AG04450 (cell line): ENCODE results near the gene BRI3. TPM values are rescaled to one million over a fixed set of nuclear protein-coding genes. Genes with fewer than 3 reads are reported as not detected.

ENCODE experiments used
- CTCF ChIA-PET: fragments of 300-600, 350-600 bp; formaldehyde crosslinking; extraction: SDS; loops from one replicate; lab custom pipeline; 2022; ENCODE audit warnings: antibody characterized with exemption, inconsistent platforms; lab: Charles Lee
- POLR2A ChIA-PET: fragments of 350-600 bp; formaldehyde crosslinking; extraction: SDS; loops from one replicate; lab custom pipeline; 2021; ENCODE audit warnings: antibody characterized with exemption, inconsistent platforms; lab: Yijun Ruan, JAX
- DNase-seq: peaks from one replicate; pipeline ENCODE4 v3.0.0-alpha.2; 2011; ENCODE audit warnings: low read depth, low spot score
- H3K27ac ChIP-seq: one replicate; pipeline ENCODE4 v1.5.1; 2012; ENCODE audit warnings: low read depth, low read length, control low read depth
- H3K27me3 ChIP-seq: one replicate; pipeline ENCODE4 v1.6.0; 2012; ENCODE audit warnings: low read length; ENCODE audit not compliant: control insufficient read depth, insufficient read depth
- H3K4me3 ChIP-seq: 2 replicates; pipeline ENCODE4 v1.5.1; 2011; ENCODE audit warnings: mild to moderate bottlenecking, low read depth, low read length, control low read depth
- H3K9me3 ChIP-seq: 2 replicates; pipeline ENCODE4 v1.5.1; 2012; ENCODE audit warnings: low read length; ENCODE audit not compliant: control insufficient read depth, insufficient read depth
- CTCF ChIP-seq: IDR thresholded peaks from 2 replicates; pipeline ENCODE4 v1.5.1; 2011; ENCODE audit warnings: low read depth, low read length, control low read depth, inconsistent platforms
- polyA plus RNA-seq: library from polyadenylated mRNA; depleted of rRNA; stranded (reverse); fragments of >200 nt; gene quantifications from 2 replicates; pipeline ENCODE4 v1.2.3, GENCODE V29; 2011

The BRI3 gene
- polyA plus RNA-seq, 1 experiment = 91.9 TPM

- POLR2A ChIA-PET = no interaction called here
- TF ChIP-seq CTCF = peak; percentile 72
- no peak overlapping the region for H3K27ac ChIP-seq
- no peak overlapping the region for H3K4me3 ChIP-seq
- no peak for DNase-seq
- H3K27me3 ChIP-seq = no peaks in the 10 kb centered on the region
- CTCF ChIA-PET = interaction anchor here (0.8 to 1.1 kb wide), 2 partner anchors 9 to 73 kb away, joined by 4 read pairs; no protein-coding TSS in a partner anchor
- no peaks in the 10 kb centered on the region for H3K9me3 ChIP-seq
Measured at GRCh38 chr7:98240961-98241673, 40.4 kb upstream of the BRI3 start.

GRCh38 chr7:98241674-98242241 is 39.7 kb upstream of the BRI3 start:
- Histone ChIP-seq H3K4me3 (no peak overlapping the region), H3K27me3 (no peaks in the 10 kb centered on the region), H3K9me3 (no peaks in the 10 kb centered on the region), H3K27ac (no peak overlapping the region)
- CTCF ChIA-PET = interaction anchor here (0.8 to 1.1 kb wide), 2 partner anchors 9 to 73 kb away, joined by 4 read pairs; no protein-coding TSS in a partner anchor
- no peak for DNase-seq
- no peak for TF ChIP-seq CTCF
- POLR2A ChIA-PET = no interaction called here

- no peak for DNase-seq
- no peak overlapping the region for H3K27ac ChIP-seq
- ChIA-PET POLR2A (no interaction called here), CTCF (interaction anchor here (1.1 kb wide), 1 partner anchor 74 kb away, joined by 4 read pairs; no protein-coding TSS in a partner anchor)
- H3K4me3 ChIP-seq = no peak overlapping the region
- no peaks in the 10 kb centered on the region for H3K27me3 ChIP-seq
- no peaks in the 10 kb centered on the region for H3K9me3 ChIP-seq
- no peak for TF ChIP-seq CTCF
Measured at GRCh38 chr7:98242342-98242741, 39.1 kb upstream of the BRI3 start.

GRCh38 chr7:98242934-98243333 is 38.6 kb upstream of the BRI3 start:
- no peaks in the 10 kb centered on the region for H3K9me3 ChIP-seq
- no peak overlapping the region for H3K4me3 ChIP-seq
- ChIA-PET POLR2A (no interaction called here), CTCF (no interaction called here)
- DNase-seq = no peak
- no peak for TF ChIP-seq CTCF
- H3K27me3 ChIP-seq = no peaks in the 10 kb centered on the region
- H3K27ac ChIP-seq = no peak overlapping the region

- no peaks in the 10 kb centered on the region for H3K9me3 ChIP-seq
- DNase-seq = no peak
- ChIA-PET POLR2A (no interaction called here), CTCF (no interaction called here)
- H3K27ac ChIP-seq = no peak overlapping the region
- H3K27me3 ChIP-seq = no peaks in the 10 kb centered on the region
- no peak overlapping the region for H3K4me3 ChIP-seq
- no peak for TF ChIP-seq CTCF
Measured at GRCh38 chr7:98244871-98245270, 36.6 kb upstream of the BRI3 start.
